Measurements from ENCODE around the gene FGF22. TPM values are rescaled to one million over a fixed set of nuclear protein-coding genes. Genes with fewer than 3 reads are reported as not detected.

FGF22 gene
- total and polyA plus RNA-seq, 10 of the 15 experiments (the other 5 are each of a cell fraction or from before 2014, with no cell fraction given), result 0.05 TPM; not detected in 9

GRCh38 chr19:676339-677105 is 36.8 kb downstream of the FGF22 start, which contains the start of gene FSTL3:
TSS of gene FSTL3 (plus strand) at chr19:676392. CDS start at chr19:676424, 32 bp downstream.
- H4K20me1 ChIP-seq (ENCODE audit: control insufficient read depth, insufficient read depth), result no peaks in the 10 kb centered on the region; the same call in 1 of the 2 replicates
- H3K9me3 ChIP-seq (replicated peaks; ENCODE audit: control insufficient read depth, insufficient read depth, low read length), result no peaks in the 10 kb centered on the region
- ChIA-PET CTCF (interaction anchor here (1.0 to 1.9 kb wide), 2 partner anchors 42 to 57 kb away, joined by 3 to 10 read pairs; no protein-coding TSS in a partner anchor), POLR2A (interaction anchor here (0.9 kb wide), 1 partner anchor 56 kb away, joined by 3 read pairs; no protein-coding TSS in a partner anchor), RAD21 (ENCODE audit: unreplicated experiment) (interaction anchor here (1.3 to 1.6 kb wide), 2 partner anchors 53 to 58 kb away, joined by 3 to 4 read pairs; no protein-coding TSS in a partner anchor), SMC1A (ENCODE audit: uncharacterized antibody, unreplicated experiment) (no interaction called here)
- peaks cover 22% of the 10 kb centered on the region for H3K4me1 ChIP-seq (ENCODE audit: control insufficient read depth, insufficient read depth, low read length)
- H3K27ac ChIP-seq (ENCODE audit: control insufficient read depth, insufficient read depth), result no peak within 1 kb of the TSS
- BruUV-seq (replicated peaks), result TSS peak; percentile 63
- no peak within 1 kb of the TSS for H3K9ac ChIP-seq (ENCODE audit: control insufficient read depth, insufficient read depth, low read length)
- 27% methylated on average over 34 of the region's 63 CpGs for WGBS (ENCODE audit: insufficient coverage, insufficient replicate concordance, low lambda C conversion rate, missing lambda C conversion rate)
- H3K79me2 ChIP-seq (ENCODE audit: control insufficient read depth, insufficient read depth, low read length), result no peaks in the 10 kb centered on the region
- intact Hi-C loops (cut with micrococcal nuclease; ENCODE audit: unreplicated experiment), result no loop called here
- 0 out of 2 replicates have a peak, but pooled peaks have one; percentile 19 for TF ChIP-seq IKZF1 (conservative IDR thresholded peaks at IDR 0.05)
- no peak for TF ChIP-seq ZNF274 (IDR thresholded peaks at IDR 0.05; ENCODE audit: insufficient read depth, insufficient read length)
- peak; percentile 49; the same call in 1 of the 2 replicates for TF ChIP-seq NR2F1 (conservative IDR thresholded peaks at IDR 0.05)
- no peak for TF ChIP-seq NFYB (IDR thresholded peaks at IDR 0.05; ENCODE audit: insufficient read depth, low read depth, low read length)
- peak; percentile 59; the same call in 1 of the 2 replicates for TF ChIP-seq MLLT1 (IDR thresholded peaks at IDR 0.05)
- FAIRE-seq, result no peak
- H2AFZ ChIP-seq (ENCODE audit: control insufficient read depth, low read depth, low read length), result no peak within 1 kb of the TSS
- in situ Hi-C loops (cut with MboI), result no loop called here
- no peak for ATAC-seq
- no peak for DNase-seq (ENCODE audit: low read depth, low spot score)
- H3K4me3 ChIP-seq, result no peak within 1 kb of the TSS
- no peaks in the 10 kb centered on the region for H3K27me3 ChIP-seq (replicated peaks in 1 of 2; ENCODE audit: control insufficient read depth in 2 of 2, insufficient read depth in 2 of 2, low read length in 1 of 2)
- peak within 1 kb of the TSS; percentile 60; the same call in 1 of the 2 replicates for H3K4me2 ChIP-seq (ENCODE audit: control insufficient read depth, insufficient read depth)
- no peaks in the 10 kb centered on the region for H3K36me3 ChIP-seq (ENCODE audit: control insufficient read depth in 2 of 2, insufficient read depth in 2 of 2, low read length in 1 of 2)

Data from GM12878 (cell line).